IPS-15b (cell line): ENCODE measurements around the gene TMEM236.

Experiments used
- H3K27me3 ChIP-seq: one replicate; pipeline ENCODE4 v1.6.1; 2013; ENCODE audit warnings: low read length; ENCODE audit not compliant: control insufficient read depth, insufficient read depth
- H3K36me3 ChIP-seq: one replicate; pipeline ENCODE4 v1.6.1; 2013; ENCODE audit warnings: low read length; ENCODE audit not compliant: control insufficient read depth, insufficient read depth
- H3K4me1 ChIP-seq: one replicate; pipeline ENCODE4 v1.6.1; 2013; ENCODE audit warnings: mild to moderate bottlenecking, low read length; ENCODE audit not compliant: control insufficient read depth, insufficient read depth
- H3K4me3 ChIP-seq: one replicate; pipeline ENCODE4 v1.5.1; 2013; ENCODE audit warnings: low read depth, low read length
- H3K9ac ChIP-seq: one replicate; pipeline ENCODE4 v1.6.1; 2013; ENCODE audit warnings: low read depth, mild to moderate bottlenecking, low read length
- H3K9me3 ChIP-seq: one replicate; pipeline ENCODE4 v1.6.1; 2013; ENCODE audit warnings: mild to moderate bottlenecking, low read length; ENCODE audit not compliant: control insufficient read depth, insufficient read depth

Gene TMEM236

GRCh38 chr10:17811146-17811865 is 59.3 kb downstream of the TMEM236 start:
- H3K36me3 ChIP-seq: no peaks in the 10 kb centered on the region
- no peak overlapping the region for H3K4me3 ChIP-seq
- H3K27me3 ChIP-seq: peaks cover 2% of the 10 kb centered on the region
- H3K9ac ChIP-seq: no peak overlapping the region
- no peaks in the 10 kb centered on the region for H3K4me1 ChIP-seq
- no peaks in the 10 kb centered on the region for H3K9me3 ChIP-seq

GRCh38 chr10:17814973-17815372 is 63.0 kb downstream of the TMEM236 start:
- Histone ChIP-seq H3K27me3 (no peaks in the 10 kb centered on the region), H3K36me3 (no peaks in the 10 kb centered on the region), H3K4me1 (no peaks in the 10 kb centered on the region), H3K9ac (no peak overlapping the region), H3K4me3 (no peak overlapping the region), H3K9me3 (no peaks in the 10 kb centered on the region)

- Histone ChIP-seq H3K27me3 (no peaks in the 10 kb centered on the region), H3K4me3 (no peak overlapping the region), H3K9me3 (no peaks in the 10 kb centered on the region), H3K9ac (no peak overlapping the region), H3K4me1 (no peaks in the 10 kb centered on the region), H3K36me3 (no peaks in the 10 kb centered on the region)
Measured at GRCh38 chr10:17816199-17816598, 64.2 kb downstream of the TMEM236 start.

GRCh38 chr10:17817316-17817715 is 65.3 kb downstream of the TMEM236 start:
- no peaks in the 10 kb centered on the region for H3K36me3 ChIP-seq
- no peaks in the 10 kb centered on the region for H3K27me3 ChIP-seq
- H3K9ac ChIP-seq: no peak overlapping the region
- H3K9me3 ChIP-seq: no peaks in the 10 kb centered on the region
- no peaks in the 10 kb centered on the region for H3K4me1 ChIP-seq
- H3K4me3 ChIP-seq: no peak overlapping the region

GRCh38 chr10:17817790-17818189 is 65.8 kb downstream of the TMEM236 start:
- no peaks in the 10 kb centered on the region for H3K36me3 ChIP-seq
- no peaks in the 10 kb centered on the region for H3K9me3 ChIP-seq
- no peaks in the 10 kb centered on the region for H3K27me3 ChIP-seq
- no peaks in the 10 kb centered on the region for H3K4me1 ChIP-seq
- no peak overlapping the region for H3K9ac ChIP-seq
- H3K4me3 ChIP-seq: no peak overlapping the region

DNA sequence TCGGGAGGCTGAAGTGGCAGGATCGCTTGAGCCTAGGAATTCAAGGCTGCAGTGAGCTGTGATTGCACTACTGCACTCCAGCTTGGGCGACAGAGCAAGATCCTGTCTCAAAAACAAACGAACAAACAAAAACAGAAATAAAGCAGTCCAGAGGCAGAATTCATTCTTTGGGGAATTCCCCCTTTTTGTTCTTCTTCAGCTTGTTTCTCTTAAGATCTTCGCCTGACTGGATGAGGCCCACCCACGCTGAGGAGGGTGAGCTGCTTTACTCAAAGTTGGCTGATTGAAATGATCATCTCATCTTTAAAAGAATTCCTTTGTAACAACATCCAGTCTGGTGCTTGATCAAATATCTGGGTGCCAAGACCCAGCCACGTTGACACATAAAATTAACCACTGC is 67.8 kb downstream of the TMEM236 start:
- Histone ChIP-seq H3K36me3 (no peaks in the 10 kb centered on the region), H3K4me1 (no peaks in the 10 kb centered on the region), H3K4me3 (no peak overlapping the region), H3K9me3 (no peaks in the 10 kb centered on the region), H3K27me3 (no peaks in the 10 kb centered on the region), H3K9ac (no peak overlapping the region)

DNA sequence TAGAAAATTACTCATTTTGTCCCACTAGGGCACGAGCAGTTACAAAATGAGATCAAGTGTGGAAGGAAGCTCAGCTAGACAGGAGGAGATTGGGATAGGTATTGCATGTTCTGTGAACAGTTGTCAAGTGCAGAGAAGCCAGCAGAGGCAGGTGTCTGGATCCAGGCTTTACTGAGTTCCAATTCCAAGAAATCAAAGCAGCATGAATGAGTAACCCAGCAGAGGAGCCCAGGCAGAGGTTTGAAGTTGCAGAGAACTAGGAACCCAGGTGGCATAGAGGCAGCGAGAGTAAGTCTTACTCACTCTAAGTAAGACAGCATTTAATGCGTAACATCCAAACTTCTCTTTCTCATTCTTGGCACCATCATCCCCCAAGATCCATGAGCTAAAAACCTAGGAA is 68.9 kb downstream of the TMEM236 start:
- Histone ChIP-seq H3K9me3 (no peaks in the 10 kb centered on the region), H3K27me3 (no peaks in the 10 kb centered on the region), H3K4me3 (no peak overlapping the region), H3K36me3 (no peaks in the 10 kb centered on the region), H3K9ac (no peak overlapping the region), H3K4me1 (no peaks in the 10 kb centered on the region)

DNA sequence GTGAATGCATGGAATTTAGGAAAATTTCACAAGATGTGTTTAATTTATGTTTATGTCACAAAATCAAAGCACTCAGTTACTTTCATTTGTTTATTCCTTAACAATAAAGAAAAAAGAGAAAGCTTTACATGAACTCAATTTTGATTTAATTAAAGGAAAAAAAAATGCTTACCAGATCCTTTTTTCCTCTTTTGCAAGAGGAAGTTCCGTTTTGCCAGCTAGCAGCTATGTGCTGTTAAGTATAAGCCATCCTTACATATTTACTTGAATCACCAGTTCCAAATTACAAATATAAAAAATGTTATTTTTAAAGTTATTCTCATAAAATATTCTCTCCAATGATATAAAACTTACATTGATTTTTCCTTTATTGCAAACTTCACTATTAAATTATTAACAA is 69.9 kb downstream of the TMEM236 start:
- Histone ChIP-seq H3K36me3 (no peaks in the 10 kb centered on the region), H3K4me1 (no peaks in the 10 kb centered on the region), H3K4me3 (no peak overlapping the region), H3K9me3 (no peaks in the 10 kb centered on the region), H3K9ac (no peak overlapping the region), H3K27me3 (no peaks in the 10 kb centered on the region)

DNA sequence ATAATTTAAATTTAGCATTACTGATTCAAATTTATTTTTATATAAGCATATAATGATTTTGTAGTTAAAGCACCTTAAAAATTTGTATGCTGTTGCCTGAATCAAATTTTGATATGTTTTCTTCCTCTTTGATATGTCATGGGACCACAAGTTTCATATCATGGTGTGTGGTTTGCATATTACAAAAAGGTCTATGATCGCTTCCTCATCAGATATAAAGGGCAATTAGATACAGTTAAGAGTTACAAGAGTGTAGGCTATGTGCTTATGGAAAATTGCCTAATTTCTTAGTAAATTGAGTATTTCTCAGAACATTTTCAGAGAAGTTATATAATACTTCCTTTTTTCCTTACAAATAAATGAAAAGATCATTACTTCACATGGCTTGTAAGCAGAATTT is 79.3 kb downstream of the TMEM236 start:
- no peak overlapping the region for H3K9ac ChIP-seq
- H3K4me1 ChIP-seq: peaks cover 3% of the 10 kb centered on the region

DNA sequence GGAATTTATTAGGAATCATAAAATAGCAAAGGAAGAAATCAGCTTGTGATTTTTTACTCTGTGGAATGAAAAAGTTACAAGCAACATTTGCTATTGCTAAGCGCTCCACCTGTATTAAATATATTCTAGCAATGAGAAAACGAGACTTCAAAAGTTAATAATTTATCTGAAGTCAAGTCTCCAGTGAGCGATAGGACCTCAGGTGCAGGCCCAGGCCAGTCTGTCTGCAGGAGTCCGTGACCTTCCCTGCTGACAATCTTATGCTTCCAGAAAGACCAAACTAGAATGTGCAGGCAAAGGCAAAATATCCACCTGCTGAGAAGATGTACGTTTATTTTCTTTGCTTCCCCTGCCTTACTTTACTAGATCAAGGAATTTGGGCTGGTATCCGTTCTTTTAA is 79.9 kb downstream of the TMEM236 start:
- H3K4me3 ChIP-seq: no peak overlapping the region
- H3K27me3 ChIP-seq: no peaks in the 10 kb centered on the region
- H3K9ac ChIP-seq: no peak overlapping the region
- no peaks in the 10 kb centered on the region for H3K36me3 ChIP-seq
- peaks cover 3% of the 10 kb centered on the region for H3K4me1 ChIP-seq
- H3K9me3 ChIP-seq: no peaks in the 10 kb centered on the region

More for the DNA sequence above, 79.3 kb downstream of the TMEM236 start:
- Histone ChIP-seq H3K27me3 (no peaks in the 10 kb centered on the region), H3K4me3 (no peak overlapping the region), H3K9me3 (no peaks in the 10 kb centered on the region), H3K36me3 (no peaks in the 10 kb centered on the region)

GRCh38 chr10:17833656-17834055 is 81.7 kb downstream of the TMEM236 start:
- Histone ChIP-seq H3K9ac (no peak overlapping the region), H3K4me3 (no peak overlapping the region), H3K27me3 (no peaks in the 10 kb centered on the region), H3K4me1 (peaks cover 3% of the 10 kb centered on the region), H3K9me3 (no peaks in the 10 kb centered on the region), H3K36me3 (no peaks in the 10 kb centered on the region)

DNA sequence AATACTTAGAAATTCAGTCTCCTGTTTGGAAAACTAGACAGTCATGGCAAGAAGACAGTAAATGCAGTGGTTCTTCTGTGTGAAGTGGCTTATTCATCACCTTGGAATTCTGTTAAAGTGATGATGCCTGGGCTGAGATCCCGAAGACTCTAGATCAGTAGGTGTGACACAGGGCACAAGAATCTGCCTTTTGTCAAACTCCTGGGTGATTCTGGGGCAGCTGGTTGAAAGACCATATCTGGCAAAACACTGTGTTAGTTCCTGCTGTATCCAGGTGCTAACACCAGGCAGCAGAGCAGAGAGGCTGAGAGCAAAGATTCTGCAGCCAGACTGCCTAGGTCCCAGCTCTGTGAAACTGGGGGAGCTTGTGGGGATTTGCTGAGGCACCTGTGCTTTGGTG is 83.7 kb downstream of the TMEM236 start:
- H3K9ac ChIP-seq: no peak overlapping the region
- H3K4me3 ChIP-seq: no peak overlapping the region
- peaks cover 3% of the 10 kb centered on the region for H3K4me1 ChIP-seq
- H3K36me3 ChIP-seq: no peaks in the 10 kb centered on the region
- no peaks in the 10 kb centered on the region for H3K27me3 ChIP-seq
- no peaks in the 10 kb centered on the region for H3K9me3 ChIP-seq
